Fibroblast of mammary gland (primary cell): ENCODE measurements around the gene BNC2.
A peak's percentile ranks its signal among the peaks of the same experiment; 100 is the strongest.

Experiments used
- DNase-seq: peaks from one replicate; pipeline ENCODE4 v3.0.0-alpha.2; 2010; ENCODE audit warnings: low read depth
- H3K4me3 ChIP-seq: 2 replicates; pipeline ENCODE4 v1.5.1; 2011; ENCODE audit warnings: low read depth, mild to moderate bottlenecking, low read length, moderate library complexity; ENCODE audit not compliant: control insufficient read depth
- CTCF ChIP-seq: conservative IDR thresholded peaks from 2 replicates; pipeline ENCODE4 v1.5.1; 2011; ENCODE audit warnings: low read depth, low read length, inconsistent platforms; ENCODE audit not compliant: control insufficient read depth, insufficient read depth

BNC2 gene

GRCh38 chr9:16688814-16689213 lies 181.7 kb downstream of the BNC2 start:
- TF ChIP-seq CTCF, result no peak
- H3K4me3 ChIP-seq, result no peak overlapping the region
- no peak for DNase-seq

GRCh38 chr9:16687678-16688369 lies 182.6 kb downstream of the BNC2 start:
- DNase-seq, result peak; percentile 69
- H3K4me3 ChIP-seq, result no peak overlapping the region
- no peak for TF ChIP-seq CTCF

- no peak for TF ChIP-seq CTCF
- DNase-seq, result no peak
- no peak overlapping the region for H3K4me3 ChIP-seq
Measured at GRCh38 chr9:16683326-16683725, 187.1 kb downstream of the BNC2 start.

- DNase-seq, result no peak
- no peak for TF ChIP-seq CTCF
- no peak overlapping the region for H3K4me3 ChIP-seq
Measured at GRCh38 chr9:16682273-16682672, 188.2 kb downstream of the BNC2 start.

GRCh38 chr9:16681652-16681987 lies 188.8 kb downstream of the BNC2 start:
- no peak for DNase-seq
- H3K4me3 ChIP-seq, result no peak overlapping the region
- TF ChIP-seq CTCF, result no peak

- no peak overlapping the region for H3K4me3 ChIP-seq
- peak; percentile 94 for DNase-seq
- TF ChIP-seq CTCF, result no peak
Measured at GRCh38 chr9:16680975-16681651, 189.4 kb downstream of the BNC2 start.

GRCh38 chr9:16680541-16680940 lies 189.9 kb downstream of the BNC2 start:
- no peak for TF ChIP-seq CTCF
- no peak for DNase-seq
- no peak overlapping the region for H3K4me3 ChIP-seq
